GM23338 (cell line): ENCODE results near the gene EGFR. TPM values are rescaled to one million over a fixed set of nuclear protein-coding genes. Genes with fewer than 3 reads are reported as not detected.

Experiments used
- ATAC-seq: fragments of 200-7000 bp; cut with Tn5 transposase; 3 replicates; pipeline ENCODE4 v1.9.1; 2020
- DNase-seq: peaks from one replicate; pipeline ENCODE4 v3.0.0-alpha.2; 2015; ENCODE audit warnings: low spot score
- H2AFZ ChIP-seq: fragments of 200-600 bp; sonication (generic); 2 replicates; pipeline ENCODE4 v1.8.0; 2016; ENCODE audit warnings: antibody characterized with exemption, mild to moderate bottlenecking, moderate library complexity
- H3F3A ChIP-seq: fragments of 200-600 bp; sonication (generic); replicated peaks from 2 replicates; pipeline ENCODE4 v1.8.0; 2017; ENCODE audit warnings: antibody characterized with exemption, mixed run types, low read depth
- H3K27ac ChIP-seq: fragments of 200-600 bp; sonication (generic); 2 replicates; pipeline ENCODE4 v1.6.1; 2016; ENCODE audit warnings: low read depth
- H3K27me3 ChIP-seq: fragments of 200-600 bp; sonication (generic); 2 replicates; pipeline ENCODE4 v1.8.0; 2016; ENCODE audit warnings: mild to moderate bottlenecking, mixed run types, moderate library complexity; ENCODE audit not compliant: insufficient read depth
- H3K36me3 ChIP-seq: fragments of 200-600 bp; sonication (generic); 2 replicates; pipeline ENCODE4 v1.8.0; 2016; ENCODE audit warnings: mild to moderate bottlenecking; ENCODE audit not compliant: insufficient read depth
- H3K4me1 ChIP-seq: fragments of 200-600 bp; sonication (generic); 2 replicates; pipeline ENCODE4 v1.8.0; 2016; ENCODE audit warnings: mild to moderate bottlenecking, moderate library complexity; ENCODE audit not compliant: insufficient read depth
- H3K4me2 ChIP-seq: fragments of 200-600 bp; sonication (generic); 2 replicates; pipeline ENCODE4 v1.7.1; 2017; ENCODE audit warnings: mixed run types
- H3K4me3 ChIP-seq: fragments of 200-600 bp; sonication (generic); 2 replicates; pipeline ENCODE4 v1.6.1; 2016; ENCODE audit warnings: mixed run types
- H3K79me2 ChIP-seq: fragments of 200-600 bp; sonication (generic); replicated peaks from 2 replicates; pipeline ENCODE4 v1.8.0; 2017; ENCODE audit warnings: mild to moderate bottlenecking; ENCODE audit not compliant: insufficient read depth
- H3K9me2 ChIP-seq: fragments of 200-600 bp; sonication (generic); 2 replicates; pipeline ENCODE4 v1.8.0; 2017; ENCODE audit not compliant: insufficient read depth
- H4K20me1 ChIP-seq: fragments of 200-600 bp; sonication (generic); replicated peaks from 2 replicates; pipeline ENCODE4 v1.8.0; 2017; ENCODE audit warnings: mild to moderate bottlenecking; ENCODE audit not compliant: insufficient read depth
- H3K27ac Mint-ChIP-seq: 2 replicates; pipeline ENCODE4 v1.8.0; 2020; ENCODE audit warnings: inconsistent platforms, mild to moderate bottlenecking, moderate library complexity, mixed read lengths
- H3K27me3 Mint-ChIP-seq: 3 replicates; pipeline ENCODE4 v1.8.0; 2022; ENCODE audit warnings: low read depth, mild to moderate bottlenecking, moderate library complexity, mixed read lengths, inconsistent platforms; ENCODE audit not compliant: insufficient read depth, poor library complexity
- H3K36me3 Mint-ChIP-seq: 3 replicates; pipeline ENCODE4 v1.8.0; 2021; ENCODE audit warnings: low read depth, mild to moderate bottlenecking, inconsistent platforms, moderate library complexity, mixed read lengths
- H3K4me1 Mint-ChIP-seq: 3 replicates; pipeline ENCODE4 v1.8.0; 2020; ENCODE audit warnings: mild to moderate bottlenecking, inconsistent platforms, mixed read lengths
- H3K4me3 Mint-ChIP-seq: 3 replicates; pipeline ENCODE4 v1.8.0; 2021; ENCODE audit warnings: moderate library complexity, mild to moderate bottlenecking, inconsistent platforms, mixed read lengths
- H3K9me3 Mint-ChIP-seq: 3 replicates; pipeline ENCODE4 v1.8.0; 2020; ENCODE audit warnings: moderate library complexity, mild to moderate bottlenecking, inconsistent platforms, mixed read lengths
- CREB1 ChIP-seq: fragments of 250-450 bp; sonication (Bioruptor Pico); IDR thresholded peaks from 2 replicates; pipeline ENCODE4 v1.5.0; 2020; ENCODE audit warnings: low read depth, mild to moderate bottlenecking, moderate library complexity
- ETS1 ChIP-seq: IDR thresholded peaks from 2 replicates; pipeline ENCODE4 v1.6.1; 2016; ENCODE audit warnings: antibody characterized with exemption
- EZH2 ChIP-seq: fragments of 200-600 bp; sonication (generic); IDR thresholded peaks from one replicate; pipeline ENCODE4 v1.8.0; 2017; ENCODE audit warnings: antibody characterized with exemption, mild to moderate bottlenecking, low read depth; ENCODE audit not compliant: unreplicated experiment
- EZH2phosphoT487 ChIP-seq: fragments of 200-600 bp; sonication (generic); IDR thresholded peaks from one replicate; pipeline ENCODE4 v1.8.1; 2018; ENCODE audit warnings: antibody characterized with exemption; ENCODE audit not compliant: unreplicated experiment
- JUNB ChIP-seq: IDR thresholded peaks from one replicate; pipeline ENCODE4 v1.6.1; 2016; ENCODE audit warnings: antibody characterized with exemption; ENCODE audit not compliant: unreplicated experiment
- NANOG ChIP-seq: IDR thresholded peaks from 2 replicates; pipeline ENCODE4 v1.6.1; 2016; ENCODE audit warnings: antibody characterized with exemption, borderline replicate concordance
- POLR2AphosphoS5 ChIP-seq: IDR thresholded peaks from 2 replicates; pipeline ENCODE4 v1.6.1; 2016; ENCODE audit warnings: antibody characterized with exemption, low read depth
- STAT1 ChIP-seq: IDR thresholded peaks from one replicate; pipeline ENCODE4 v1.6.1; 2016; ENCODE audit warnings: antibody characterized with exemption; ENCODE audit not compliant: unreplicated experiment
- ZNF114 ChIP-seq: fragments of 250-450 bp; sonication (Bioruptor Pico); IDR thresholded peaks from 2 replicates; pipeline ENCODE4 v1.5.0; 2020; ENCODE audit warnings: mild to moderate bottlenecking, moderate library complexity
- ZNF331 ChIP-seq: fragments of 250-450 bp; sonication (Bioruptor Pico); IDR thresholded peaks from 2 replicates; pipeline ENCODE4 v1.5.0; 2020; ENCODE audit warnings: low read depth, mild to moderate bottlenecking, moderate library complexity
- polyA plus RNA-seq: library from polyadenylated mRNA; unstranded; fragments of >200 nt; fragmentation: Nextera tagmentation; extraction: Ambion mirVana; gene quantifications from 2 replicates; pipeline ENCODE4 v1.2.1, GENCODE V29; 2016
- total RNA-seq: library from RNA; depleted of rRNA; stranded (reverse); fragments of >200 nt; shearing (Covaris generic); gene quantifications from 2 replicates; pipeline ENCODE4 v1.2.3, GENCODE V29; 2014
- TF ChIP-seq, protein P1 (sequence below): IDR thresholded peaks from one replicate; pipeline ENCODE4 v1.6.1; 2018; ENCODE audit warnings: antibody characterized with exemption; ENCODE audit not compliant: unreplicated experiment
- TF ChIP-seq, protein P2 (sequence below): fragments of 250-450 bp; sonication (Bioruptor Pico); IDR thresholded peaks from 2 replicates; pipeline ENCODE4 v1.5.0; 2020; ENCODE audit warnings: mild to moderate bottlenecking, moderate library complexity

The EGFR gene
- total and polyA plus RNA-seq, 2 experiments from 2014 or later: 1.5 to 4.5 TPM

DNA sequence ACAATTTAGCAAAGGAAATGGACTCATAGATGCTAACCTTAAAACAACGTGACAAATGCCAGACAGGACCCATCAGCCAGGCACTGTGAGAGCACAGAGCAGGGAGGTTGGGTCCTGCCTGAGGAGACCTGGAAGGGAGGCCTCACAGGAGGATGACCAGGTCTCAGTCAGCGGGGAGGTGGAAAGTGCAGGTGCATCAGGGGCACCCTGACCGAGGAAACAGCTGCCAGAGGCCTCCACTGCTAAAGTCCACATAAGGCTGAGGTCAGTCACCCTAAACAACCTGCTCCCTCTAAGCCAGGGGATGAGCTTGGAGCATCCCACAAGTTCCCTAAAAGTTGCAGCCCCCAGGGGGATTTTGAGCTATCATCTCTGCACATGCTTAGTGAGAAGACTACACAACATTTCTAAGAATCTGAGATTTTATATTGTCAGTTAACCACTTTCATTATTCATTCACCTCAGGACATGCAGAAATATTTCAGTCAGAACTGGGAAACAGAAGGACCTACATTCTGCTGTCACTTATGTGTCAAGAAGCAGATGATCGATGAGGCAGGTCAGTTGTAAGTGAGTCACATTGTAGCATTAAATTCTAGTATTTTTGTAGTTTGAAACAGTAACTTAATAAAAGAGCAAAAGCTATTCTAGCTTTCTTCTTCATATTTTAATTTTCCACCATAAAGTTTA lies 188.8 kb downstream of the EGFR start (continued):
- TF ChIP-seq POLR2AphosphoS5 (no peak), NANOG (no peak), EZH2phosphoT487 (no peak), ETS1 (no peak), JUNB (no peak), CREB1 (CRISPR knock-in tag) (no peak)
- TF ChIP-seq, protein P1, sequence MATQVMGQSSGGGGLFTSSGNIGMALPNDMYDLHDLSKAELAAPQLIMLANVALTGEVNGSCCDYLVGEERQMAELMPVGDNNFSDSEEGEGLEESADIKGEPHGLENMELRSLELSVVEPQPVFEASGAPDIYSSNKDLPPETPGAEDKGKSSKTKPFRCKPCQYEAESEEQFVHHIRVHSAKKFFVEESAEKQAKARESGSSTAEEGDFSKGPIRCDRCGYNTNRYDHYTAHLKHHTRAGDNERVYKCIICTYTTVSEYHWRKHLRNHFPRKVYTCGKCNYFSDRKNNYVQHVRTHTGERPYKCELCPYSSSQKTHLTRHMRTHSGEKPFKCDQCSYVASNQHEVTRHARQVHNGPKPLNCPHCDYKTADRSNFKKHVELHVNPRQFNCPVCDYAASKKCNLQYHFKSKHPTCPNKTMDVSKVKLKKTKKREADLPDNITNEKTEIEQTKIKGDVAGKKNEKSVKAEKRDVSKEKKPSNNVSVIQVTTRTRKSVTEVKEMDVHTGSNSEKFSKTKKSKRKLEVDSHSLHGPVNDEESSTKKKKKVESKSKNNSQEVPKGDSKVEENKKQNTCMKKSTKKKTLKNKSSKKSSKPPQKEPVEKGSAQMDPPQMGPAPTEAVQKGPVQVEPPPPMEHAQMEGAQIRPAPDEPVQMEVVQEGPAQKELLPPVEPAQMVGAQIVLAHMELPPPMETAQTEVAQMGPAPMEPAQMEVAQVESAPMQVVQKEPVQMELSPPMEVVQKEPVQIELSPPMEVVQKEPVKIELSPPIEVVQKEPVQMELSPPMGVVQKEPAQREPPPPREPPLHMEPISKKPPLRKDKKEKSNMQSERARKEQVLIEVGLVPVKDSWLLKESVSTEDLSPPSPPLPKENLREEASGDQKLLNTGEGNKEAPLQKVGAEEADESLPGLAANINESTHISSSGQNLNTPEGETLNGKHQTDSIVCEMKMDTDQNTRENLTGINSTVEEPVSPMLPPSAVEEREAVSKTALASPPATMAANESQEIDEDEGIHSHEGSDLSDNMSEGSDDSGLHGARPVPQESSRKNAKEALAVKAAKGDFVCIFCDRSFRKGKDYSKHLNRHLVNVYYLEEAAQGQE: no peak

DNA sequence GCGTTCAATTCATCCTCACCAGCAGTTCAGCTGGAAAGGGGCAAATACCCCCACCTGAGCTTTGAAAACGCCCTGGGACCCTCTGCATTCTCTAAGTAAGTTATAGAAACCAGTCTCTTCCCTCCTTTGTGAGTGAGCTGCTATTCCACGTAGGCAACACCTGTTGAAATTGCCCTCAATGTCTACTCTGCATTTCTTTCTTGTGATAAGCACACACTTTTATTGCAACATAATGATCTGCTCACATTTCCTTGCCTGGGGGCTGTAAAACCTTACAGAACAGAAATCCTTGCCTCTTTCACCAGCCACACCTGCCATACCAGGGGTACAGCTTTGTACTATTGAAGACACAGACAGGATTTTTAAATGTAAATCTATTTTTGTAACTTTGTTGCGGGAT lies 190.5 kb downstream of the EGFR start:
- Histone ChIP-seq H3K27ac (no peak overlapping the region), H3K9me2 (no peaks in the 10 kb centered on the region), H2AFZ (no peak overlapping the region), H3K36me3 (no peaks in the 10 kb centered on the region), H3K4me3 (no peak overlapping the region), H3K79me2 (no peaks in the 10 kb centered on the region), H3K27me3 (no peaks in the 10 kb centered on the region), H3F3A (peaks cover under 1% of the 10 kb centered on the region; the same call in 1 of the 2 replicates), H3K4me1 (no peaks in the 10 kb centered on the region; the same call in 1 of the 2 replicates), H3K4me2 (no peak overlapping the region), H4K20me1 (no peaks in the 10 kb centered on the region)
- no peaks in the 10 kb centered on the region for H3K27me3 Mint-ChIP-seq
- H3K4me3 Mint-ChIP-seq: no peak overlapping the region
- H3K4me1 Mint-ChIP-seq: peaks cover 9% of the 10 kb centered on the region
- no peaks in the 10 kb centered on the region for H3K36me3 Mint-ChIP-seq
- no peak overlapping the region for H3K27ac Mint-ChIP-seq
- ATAC-seq (no peak), DNase-seq (no peak)
- no peaks in the 10 kb centered on the region for H3K9me3 Mint-ChIP-seq
- no peak for TF ChIP-seq JUNB
- TF ChIP-seq, protein P2, sequence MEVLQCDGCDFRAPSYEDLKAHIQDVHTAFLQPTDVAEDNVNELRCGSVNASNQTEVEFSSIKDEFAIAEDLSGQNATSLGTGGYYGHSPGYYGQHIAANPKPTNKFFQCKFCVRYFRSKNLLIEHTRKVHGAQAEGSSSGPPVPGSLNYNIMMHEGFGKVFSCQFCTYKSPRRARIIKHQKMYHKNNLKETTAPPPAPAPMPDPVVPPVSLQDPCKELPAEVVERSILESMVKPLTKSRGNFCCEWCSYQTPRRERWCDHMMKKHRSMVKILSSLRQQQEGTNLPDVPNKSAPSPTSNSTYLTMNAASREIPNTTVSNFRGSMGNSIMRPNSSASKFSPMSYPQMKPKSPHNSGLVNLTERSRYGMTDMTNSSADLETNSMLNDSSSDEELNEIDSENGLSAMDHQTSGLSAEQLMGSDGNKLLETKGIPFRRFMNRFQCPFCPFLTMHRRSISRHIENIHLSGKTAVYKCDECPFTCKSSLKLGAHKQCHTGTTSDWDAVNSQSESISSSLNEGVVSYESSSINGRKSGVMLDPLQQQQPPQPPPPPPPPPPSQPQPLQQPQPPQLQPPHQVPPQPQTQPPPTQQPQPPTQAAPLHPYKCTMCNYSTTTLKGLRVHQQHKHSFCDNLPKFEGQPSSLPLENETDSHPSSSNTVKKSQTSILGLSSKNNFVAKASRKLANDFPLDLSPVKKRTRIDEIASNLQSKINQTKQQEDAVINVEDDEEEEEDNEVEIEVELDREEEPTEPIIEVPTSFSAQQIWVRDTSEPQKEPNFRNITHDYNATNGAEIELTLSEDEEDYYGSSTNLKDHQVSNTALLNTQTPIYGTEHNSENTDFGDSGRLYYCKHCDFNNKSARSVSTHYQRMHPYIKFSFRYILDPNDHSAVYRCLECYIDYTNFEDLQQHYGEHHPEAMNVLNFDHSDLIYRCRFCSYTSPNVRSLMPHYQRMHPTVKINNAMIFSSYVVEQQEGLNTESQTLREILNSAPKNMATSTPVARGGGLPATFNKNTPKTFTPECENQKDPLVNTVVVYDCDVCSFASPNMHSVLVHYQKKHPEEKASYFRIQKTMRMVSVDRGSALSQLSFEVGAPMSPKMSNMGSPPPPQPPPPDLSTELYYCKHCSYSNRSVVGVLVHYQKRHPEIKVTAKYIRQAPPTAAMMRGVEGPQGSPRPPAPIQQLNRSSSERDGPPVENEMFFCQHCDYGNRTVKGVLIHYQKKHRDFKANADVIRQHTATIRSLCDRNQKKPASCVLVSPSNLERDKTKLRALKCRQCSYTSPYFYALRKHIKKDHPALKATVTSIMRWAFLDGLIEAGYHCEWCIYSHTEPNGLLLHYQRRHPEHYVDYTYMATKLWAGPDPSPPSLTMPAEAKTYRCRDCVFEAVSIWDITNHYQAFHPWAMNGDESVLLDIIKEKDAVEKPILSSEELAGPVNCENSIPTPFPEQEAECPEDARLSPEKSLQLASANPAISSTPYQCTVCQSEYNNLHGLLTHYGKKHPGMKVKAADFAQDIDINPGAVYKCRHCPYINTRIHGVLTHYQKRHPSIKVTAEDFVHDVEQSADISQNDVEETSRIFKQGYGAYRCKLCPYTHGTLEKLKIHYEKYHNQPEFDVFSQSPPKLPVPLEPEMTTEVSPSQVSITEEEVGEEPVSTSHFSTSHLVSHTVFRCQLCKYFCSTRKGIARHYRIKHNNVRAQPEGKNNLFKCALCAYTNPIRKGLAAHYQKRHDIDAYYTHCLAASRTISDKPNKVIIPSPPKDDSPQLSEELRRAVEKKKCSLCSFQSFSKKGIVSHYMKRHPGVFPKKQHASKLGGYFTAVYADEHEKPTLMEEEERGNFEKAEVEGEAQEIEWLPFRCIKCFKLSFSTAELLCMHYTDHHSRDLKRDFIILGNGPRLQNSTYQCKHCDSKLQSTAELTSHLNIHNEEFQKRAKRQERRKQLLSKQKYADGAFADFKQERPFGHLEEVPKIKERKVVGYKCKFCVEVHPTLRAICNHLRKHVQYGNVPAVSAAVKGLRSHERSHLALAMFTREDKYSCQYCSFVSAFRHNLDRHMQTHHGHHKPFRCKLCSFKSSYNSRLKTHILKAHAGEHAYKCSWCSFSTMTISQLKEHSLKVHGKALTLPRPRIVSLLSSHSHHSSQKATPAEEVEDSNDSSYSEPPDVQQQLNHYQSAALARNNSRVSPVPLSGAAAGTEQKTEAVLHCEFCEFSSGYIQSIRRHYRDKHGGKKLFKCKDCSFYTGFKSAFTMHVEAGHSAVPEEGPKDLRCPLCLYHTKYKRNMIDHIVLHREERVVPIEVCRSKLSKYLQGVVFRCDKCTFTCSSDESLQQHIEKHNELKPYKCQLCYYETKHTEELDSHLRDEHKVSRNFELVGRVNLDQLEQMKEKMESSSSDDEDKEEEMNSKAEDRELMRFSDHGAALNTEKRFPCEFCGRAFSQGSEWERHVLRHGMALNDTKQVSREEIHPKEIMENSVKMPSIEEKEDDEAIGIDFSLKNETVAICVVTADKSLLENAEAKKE (CRISPR knock-in tag): no peak
- no peak for TF ChIP-seq STAT1
- no peak for TF ChIP-seq ZNF331 (CRISPR knock-in tag)
- no peak for TF ChIP-seq ZNF114 (CRISPR knock-in tag)
- no peak for TF ChIP-seq EZH2
- no peak for TF ChIP-seq ETS1
- TF ChIP-seq CREB1 (CRISPR knock-in tag): no peak
